HL-60 (cell line): ENCODE measurements around the gene CRMP1.

Experiments
- DNase-seq, 2 experiments: peaks; one replicate each; pipeline ENCODE4 v3.0.0-alpha.2; 2010 to 2020; ENCODE audit warnings: low read depth in 1 of 2, low spot score in 1 of 2
- H3K27ac ChIP-seq: fragments of 250-450 bp; sonication (Bioruptor Pico); replicated peaks from 2 replicates; pipeline ENCODE4 v1.5.1; 2020; ENCODE audit warnings: mild to moderate bottlenecking, moderate library complexity
- H3K27me3 ChIP-seq: fragments of 250-450 bp; sonication (Bioruptor Pico); 2 replicates; pipeline ENCODE4 v1.5.1; 2021; ENCODE audit warnings: mild to moderate bottlenecking, moderate library complexity; ENCODE audit not compliant: insufficient read depth, poor library complexity, severe bottlenecking
- H3K4me3 ChIP-seq: replicated peaks from 2 replicates; pipeline ENCODE4 v1.5.1; 2011; ENCODE audit warnings: mild to moderate bottlenecking, control low read depth, low read length; ENCODE audit not compliant: insufficient read depth
- CTCF ChIP-seq: IDR thresholded peaks from one replicate; pipeline ENCODE4 v1.5.1; 2011; ENCODE audit warnings: low read length, control low read depth, inconsistent platforms; ENCODE audit not compliant: insufficient read depth
- GABPA ChIP-seq: IDR thresholded peaks from 2 replicates; pipeline ENCODE4 v1.6.1; 2012; ENCODE audit warnings: low read depth
- POLR2AphosphoS5 ChIP-seq: IDR thresholded peaks from 2 replicates; pipeline ENCODE4 v1.6.1; 2012; ENCODE audit warnings: low read depth
- REST ChIP-seq: IDR thresholded peaks from 2 replicates; pipeline ENCODE4 v1.6.1; 2012; ENCODE audit warnings: low read depth; ENCODE audit not compliant: insufficient replicate concordance
- SPI1 ChIP-seq: IDR thresholded peaks from 2 replicates; pipeline ENCODE4 v1.6.1; 2012; ENCODE audit warnings: low read depth, mild to moderate bottlenecking, borderline replicate concordance

Gene CRMP1

GRCh38 chr4:5852523-5853202, 40.2 kb downstream of the CRMP1 start:
- DNase-seq: no peak
- Histone ChIP-seq H3K27ac (no peak overlapping the region), H3K27me3 (no peaks in the 10 kb centered on the region), H3K4me3 (no peak overlapping the region)
- TF ChIP-seq GABPA: no peak
- no peak for TF ChIP-seq SPI1
- TF ChIP-seq CTCF: no peak
- no peak for TF ChIP-seq REST
- TF ChIP-seq POLR2AphosphoS5: no peak

- H3K27me3 ChIP-seq: no peaks in the 10 kb centered on the region
- no peak overlapping the region for H3K27ac ChIP-seq
- TF ChIP-seq POLR2AphosphoS5 (no peak), SPI1 (no peak), REST (no peak), GABPA (no peak), CTCF (no peak)
- H3K4me3 ChIP-seq: no peak overlapping the region
- DNase-seq: no peak
Measured at GRCh38 chr4:5851637-5852301, 41.1 kb downstream of the CRMP1 start.

- no peak for DNase-seq
- Histone ChIP-seq H3K27ac (no peak overlapping the region), H3K4me3 (no peak overlapping the region), H3K27me3 (no peaks in the 10 kb centered on the region)
- no peak for TF ChIP-seq GABPA
- no peak for TF ChIP-seq REST
- TF ChIP-seq CTCF: no peak
- no peak for TF ChIP-seq SPI1
- no peak for TF ChIP-seq POLR2AphosphoS5
Measured at GRCh38 chr4:5845035-5845905, 47.6 kb downstream of the CRMP1 start.
